SU-DHL-6 (cell line): Measurements from ENCODE around the gene TBC1D1.

Source experiments
- EZH2phosphoT487 ChIP-seq: fragments of 200-600 bp; sonication (generic), shearing (Covaris generic); conservative IDR thresholded peaks from 2 replicates; pipeline ENCODE4 v1.6.1; 2018; ENCODE audit warnings: mild to moderate bottlenecking, antibody characterized with exemption, low read length, moderate library complexity, mixed read lengths
- TF ChIP-seq, protein P1 (sequence below): fragments of 200-600 bp; sonication (generic); IDR thresholded peaks from one replicate; pipeline ENCODE4 v1.5.1; 2017; ENCODE audit warnings: antibody characterized with exemption, mild to moderate bottlenecking, low read length, moderate library complexity; ENCODE audit not compliant: insufficient read depth, poor library complexity, severe bottlenecking

DNA sequence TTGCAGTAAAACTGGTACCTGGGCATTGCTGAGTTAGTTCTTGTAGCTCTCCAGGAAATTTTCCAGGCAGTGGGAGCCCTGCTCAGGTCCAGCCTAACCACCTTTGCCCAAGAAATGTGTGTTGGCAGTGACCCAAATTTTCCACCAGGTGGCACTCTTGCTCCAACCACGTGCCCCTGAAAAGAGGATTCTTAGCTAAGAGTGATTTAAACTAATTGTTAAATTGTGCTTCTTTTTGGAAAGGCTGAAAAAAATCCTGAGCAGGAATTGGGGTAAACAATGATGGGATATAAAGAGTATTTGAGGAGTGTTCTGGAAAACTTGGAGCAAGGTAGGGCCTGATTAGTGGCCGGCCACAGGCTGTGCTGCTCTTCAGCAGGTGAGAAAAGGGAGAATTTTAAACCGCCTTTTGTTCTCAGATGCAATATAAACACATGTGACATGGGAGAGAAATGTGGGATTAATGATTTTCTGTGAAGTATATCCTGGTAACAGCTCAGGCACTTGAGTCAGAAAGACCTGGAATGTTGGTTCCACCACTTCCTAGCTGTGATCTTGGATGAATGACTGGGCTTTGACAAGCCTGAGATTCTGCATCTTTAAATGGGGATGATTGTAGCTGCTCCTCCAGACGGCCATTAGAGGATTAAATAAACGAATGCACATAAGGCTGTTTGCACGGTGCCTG lies 288.9 kb downstream of the TBC1D1 start:
- TF ChIP-seq, protein P1, sequence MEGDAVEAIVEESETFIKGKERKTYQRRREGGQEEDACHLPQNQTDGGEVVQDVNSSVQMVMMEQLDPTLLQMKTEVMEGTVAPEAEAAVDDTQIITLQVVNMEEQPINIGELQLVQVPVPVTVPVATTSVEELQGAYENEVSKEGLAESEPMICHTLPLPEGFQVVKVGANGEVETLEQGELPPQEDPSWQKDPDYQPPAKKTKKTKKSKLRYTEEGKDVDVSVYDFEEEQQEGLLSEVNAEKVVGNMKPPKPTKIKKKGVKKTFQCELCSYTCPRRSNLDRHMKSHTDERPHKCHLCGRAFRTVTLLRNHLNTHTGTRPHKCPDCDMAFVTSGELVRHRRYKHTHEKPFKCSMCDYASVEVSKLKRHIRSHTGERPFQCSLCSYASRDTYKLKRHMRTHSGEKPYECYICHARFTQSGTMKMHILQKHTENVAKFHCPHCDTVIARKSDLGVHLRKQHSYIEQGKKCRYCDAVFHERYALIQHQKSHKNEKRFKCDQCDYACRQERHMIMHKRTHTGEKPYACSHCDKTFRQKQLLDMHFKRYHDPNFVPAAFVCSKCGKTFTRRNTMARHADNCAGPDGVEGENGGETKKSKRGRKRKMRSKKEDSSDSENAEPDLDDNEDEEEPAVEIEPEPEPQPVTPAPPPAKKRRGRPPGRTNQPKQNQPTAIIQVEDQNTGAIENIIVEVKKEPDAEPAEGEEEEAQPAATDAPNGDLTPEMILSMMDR, result peak; percentile 74
- no peak for TF ChIP-seq EZH2phosphoT487
